ENCODE results near the gene NALCN. TPM values are rescaled to one million over a fixed set of nuclear protein-coding genes. Genes with fewer than 3 reads are reported as not detected.

Gene NALCN
- total RNA-seq, 4 donors from 2014 or later: 0.47 to 0.57 TPM; not detected in 2

DNA sequence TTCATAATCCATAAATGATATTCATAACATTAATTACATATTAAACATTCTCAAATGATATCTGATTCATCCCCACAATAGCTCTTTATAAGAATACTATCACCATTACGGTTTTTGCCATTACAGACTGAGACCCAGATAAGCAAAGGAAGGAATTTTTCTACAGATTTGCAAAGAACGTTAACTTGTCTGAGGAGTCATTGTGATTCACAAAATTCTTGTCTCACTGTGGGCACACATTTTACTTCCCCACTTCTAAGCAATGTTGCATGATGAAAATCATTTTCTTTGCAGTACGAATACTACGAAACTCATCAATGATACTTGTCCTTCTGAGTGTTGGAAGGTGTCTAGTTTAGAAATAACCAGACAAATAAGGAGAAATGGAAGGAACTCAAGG lies 70.1 kb downstream of the NALCN start:
- WGBS, 2 donors: 75 to 87% methylated on average over 4 of the region's 4 CpGs
- no peak for TF ChIP-seq POLR2A (IDR thresholded peaks at IDR 0.05)
- TF ChIP-seq, protein P1, sequence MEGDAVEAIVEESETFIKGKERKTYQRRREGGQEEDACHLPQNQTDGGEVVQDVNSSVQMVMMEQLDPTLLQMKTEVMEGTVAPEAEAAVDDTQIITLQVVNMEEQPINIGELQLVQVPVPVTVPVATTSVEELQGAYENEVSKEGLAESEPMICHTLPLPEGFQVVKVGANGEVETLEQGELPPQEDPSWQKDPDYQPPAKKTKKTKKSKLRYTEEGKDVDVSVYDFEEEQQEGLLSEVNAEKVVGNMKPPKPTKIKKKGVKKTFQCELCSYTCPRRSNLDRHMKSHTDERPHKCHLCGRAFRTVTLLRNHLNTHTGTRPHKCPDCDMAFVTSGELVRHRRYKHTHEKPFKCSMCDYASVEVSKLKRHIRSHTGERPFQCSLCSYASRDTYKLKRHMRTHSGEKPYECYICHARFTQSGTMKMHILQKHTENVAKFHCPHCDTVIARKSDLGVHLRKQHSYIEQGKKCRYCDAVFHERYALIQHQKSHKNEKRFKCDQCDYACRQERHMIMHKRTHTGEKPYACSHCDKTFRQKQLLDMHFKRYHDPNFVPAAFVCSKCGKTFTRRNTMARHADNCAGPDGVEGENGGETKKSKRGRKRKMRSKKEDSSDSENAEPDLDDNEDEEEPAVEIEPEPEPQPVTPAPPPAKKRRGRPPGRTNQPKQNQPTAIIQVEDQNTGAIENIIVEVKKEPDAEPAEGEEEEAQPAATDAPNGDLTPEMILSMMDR (IDR thresholded peaks at IDR 0.05): no peak
- DNase-seq: no peak
- intact Hi-C loops (cut with DNase I): no loop called here
- Histone ChIP-seq H3K4me3 (no peak overlapping the region), H3K27me3 (no peaks in the 10 kb centered on the region), H3K27ac (no peak overlapping the region), H3K4me1 (no peaks in the 10 kb centered on the region), H3K9me3 (no peaks in the 10 kb centered on the region), H3K36me3 (no peaks in the 10 kb centered on the region)

DNA sequence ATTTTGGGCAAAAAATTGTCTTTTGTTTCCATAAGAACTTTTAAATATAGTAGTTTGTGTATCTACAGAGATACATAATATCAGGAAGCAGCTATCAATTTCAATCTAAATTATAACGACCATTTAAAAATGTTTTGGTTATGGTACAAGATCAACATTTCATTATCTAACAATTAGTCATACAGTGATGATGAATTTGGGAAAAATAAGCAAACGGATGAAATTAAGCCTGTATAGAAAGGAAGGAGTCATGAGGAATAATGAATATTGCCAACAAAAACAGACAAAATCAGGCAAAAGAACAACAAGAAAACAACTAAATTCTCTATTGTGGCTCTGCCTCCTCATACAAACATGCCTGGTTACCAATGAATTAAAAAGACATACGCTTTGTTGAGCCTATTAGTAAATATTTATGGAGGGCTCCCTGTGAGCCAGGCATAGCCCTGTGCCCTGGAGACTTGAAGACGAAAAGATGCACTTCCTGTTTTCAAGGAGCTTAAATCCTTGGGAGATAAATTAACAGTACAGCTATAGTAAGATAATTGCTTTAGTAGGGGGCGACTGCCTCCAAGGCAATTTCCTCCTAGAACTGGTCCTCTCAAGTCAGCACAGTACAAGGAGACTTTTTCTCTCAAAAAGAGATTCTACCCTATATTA lies 73.0 kb downstream of the NALCN start:
- WGBS, 2 donors: 32 to 39% methylated on average over 5 of the region's 5 CpGs
- H3K4me1 ChIP-seq: no peaks in the 10 kb centered on the region
- H3K27me3 ChIP-seq: no peaks in the 10 kb centered on the region
- H3K4me3 ChIP-seq: no peak overlapping the region
- DNase-seq: no peak
- intact Hi-C loops (cut with DNase I): no loop called here
- no peaks in the 10 kb centered on the region for H3K9me3 ChIP-seq
- TF ChIP-seq, protein P1 (IDR thresholded peaks at IDR 0.05): no peak
- TF ChIP-seq POLR2A (IDR thresholded peaks at IDR 0.05): no peak
- H3K36me3 ChIP-seq: no peaks in the 10 kb centered on the region
- no peak overlapping the region for H3K27ac ChIP-seq

DNA sequence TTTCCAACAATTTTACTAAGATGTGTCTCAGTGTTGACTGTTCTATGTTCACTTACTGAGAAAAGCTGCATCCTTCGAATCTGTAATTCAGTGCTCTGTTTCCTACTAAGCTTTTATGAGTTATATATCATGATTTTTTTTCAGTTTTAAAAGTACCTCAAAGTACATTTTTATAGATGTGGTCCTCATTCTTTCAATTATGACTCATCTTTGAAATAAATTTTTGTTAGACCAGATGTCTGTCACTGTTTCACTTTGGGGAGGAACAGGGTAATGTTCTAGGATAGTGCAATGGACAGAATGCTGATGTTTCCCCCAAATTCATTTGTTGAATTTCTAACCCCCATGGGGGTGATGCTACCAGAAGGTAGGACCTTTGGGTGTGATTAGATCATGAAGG lies 74.8 kb downstream of the NALCN start:
- Histone ChIP-seq H3K4me1 (no peaks in the 10 kb centered on the region), H3K27me3 (no peaks in the 10 kb centered on the region), H3K36me3 (no peaks in the 10 kb centered on the region), H3K27ac (no peak overlapping the region), H3K9me3 (no peaks in the 10 kb centered on the region), H3K4me3 (no peak overlapping the region)
- intact Hi-C loops (cut with DNase I): no loop called here
- TF ChIP-seq, protein P1 (IDR thresholded peaks at IDR 0.05): no peak
- TF ChIP-seq POLR2A (IDR thresholded peaks at IDR 0.05): no peak
- DNase-seq: no peak
- WGBS, 2 donors: 49 to 52% methylated on average over 1 of the region's 1 CpG

DNA sequence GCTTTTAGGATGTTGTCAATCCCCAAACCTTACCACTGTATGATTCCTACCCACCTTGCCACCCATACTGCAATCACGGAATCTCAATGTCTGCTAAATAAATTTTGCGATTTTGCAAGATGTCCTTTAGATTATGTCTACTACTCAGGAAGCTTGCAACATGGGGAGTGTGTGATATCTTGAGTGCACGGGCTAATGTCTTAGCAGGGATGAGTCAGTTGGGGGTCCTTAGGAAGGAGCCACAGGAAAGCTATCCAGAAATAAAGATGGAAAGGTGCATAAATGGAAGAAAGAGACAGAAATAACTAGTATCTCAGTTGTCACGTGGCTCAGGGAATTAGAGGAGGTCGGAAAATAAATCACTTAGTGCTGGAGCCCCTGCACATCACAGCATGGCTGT lies 77.1 kb downstream of the NALCN start:
- intact Hi-C loops (cut with DNase I): no loop called here
- Histone ChIP-seq H3K36me3 (no peaks in the 10 kb centered on the region), H3K27me3 (no peaks in the 10 kb centered on the region), H3K4me1 (no peaks in the 10 kb centered on the region), H3K4me3 (no peak overlapping the region), H3K27ac (no peak overlapping the region), H3K9me3 (no peaks in the 10 kb centered on the region)
- no peak for DNase-seq
- WGBS, 2 donors: 72 to 76% methylated on average over 5 of the region's 5 CpGs
- TF ChIP-seq POLR2A (IDR thresholded peaks at IDR 0.05): no peak
- TF ChIP-seq, protein P1 (IDR thresholded peaks at IDR 0.05): no peak

DNA sequence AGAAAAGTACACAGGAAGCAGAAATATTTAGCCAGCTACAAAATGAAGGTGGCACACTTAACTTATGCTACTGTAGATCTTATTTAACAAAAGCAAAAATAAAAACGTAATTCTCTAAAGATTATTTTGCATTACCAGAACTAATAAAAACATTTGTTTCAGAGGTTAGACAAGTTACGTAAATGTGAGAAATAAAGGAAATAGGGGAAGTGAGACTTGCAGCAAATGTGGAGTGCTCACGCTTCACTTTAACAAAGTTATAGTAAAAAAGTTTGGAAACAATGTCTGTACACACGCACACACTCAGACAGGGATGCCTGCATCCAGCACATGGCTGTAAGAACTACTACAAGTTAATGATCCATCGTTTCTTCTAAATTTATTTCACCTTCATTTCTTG lies 83.7 kb downstream of the NALCN start:
- Histone ChIP-seq H3K36me3 (no peaks in the 10 kb centered on the region), H3K4me1 (no peaks in the 10 kb centered on the region), H3K27ac (no peak overlapping the region), H3K27me3 (no peaks in the 10 kb centered on the region), H3K4me3 (no peak overlapping the region), H3K9me3 (no peaks in the 10 kb centered on the region)
- TF ChIP-seq POLR2A (IDR thresholded peaks at IDR 0.05): no peak
- TF ChIP-seq, protein P1 (IDR thresholded peaks at IDR 0.05): no peak
- no peak for DNase-seq
- 72 to 77% methylated on average over 5 of the region's 5 CpGs for whole genome bisulfite sequencing, 2 donors
- intact Hi-C loops (cut with DNase I): no loop called here

Measured in esophagus squamous epithelium (tissue), 5 donors.